ENCODE data around the gene DGKB.

DGKB gene

DNA sequence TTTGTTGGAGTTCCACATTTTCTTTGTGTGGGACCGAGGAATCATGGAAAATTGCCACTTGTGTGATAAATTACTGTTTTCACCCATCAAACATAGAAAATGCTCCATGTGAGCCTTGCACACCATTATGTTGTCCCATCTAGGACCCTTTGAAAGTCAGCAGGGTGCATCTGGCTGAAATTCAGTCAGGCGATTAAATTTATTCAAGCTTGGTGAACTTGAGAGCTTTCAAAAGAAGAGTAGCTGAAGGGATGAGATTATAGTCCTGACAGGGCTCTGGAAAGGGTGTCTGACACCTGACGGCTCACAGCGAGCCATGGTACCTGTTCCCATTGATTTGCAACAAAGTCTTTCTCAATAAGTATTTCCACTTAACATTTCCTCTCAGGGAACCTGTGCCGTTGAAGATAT, 513.4 kb downstream of the DGKB start:
- DNase-seq (ENCODE audit: low read depth in 2 of 2) = no peak

DNA sequence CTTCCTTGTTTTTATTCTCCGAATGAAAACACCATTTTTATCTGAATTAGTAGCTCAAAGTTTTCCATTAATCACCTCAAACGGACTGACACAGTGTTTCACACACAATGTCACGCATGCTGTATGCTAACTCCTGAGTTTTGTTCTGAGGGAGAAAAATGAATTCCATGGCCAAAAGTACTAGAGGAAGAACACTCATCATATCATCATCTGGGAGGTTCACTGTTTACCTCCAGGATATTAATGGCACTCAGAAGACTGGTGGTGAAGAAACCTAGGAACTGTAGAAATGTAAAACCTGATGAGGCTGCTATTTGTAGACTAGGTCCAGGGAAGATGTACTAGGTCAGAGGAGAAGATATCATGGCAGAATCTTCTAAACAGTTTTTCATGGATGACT, 517.5 kb downstream of the DGKB start:
- no peak for DNase-seq (ENCODE audit: low read depth in 2 of 2)

DNA sequence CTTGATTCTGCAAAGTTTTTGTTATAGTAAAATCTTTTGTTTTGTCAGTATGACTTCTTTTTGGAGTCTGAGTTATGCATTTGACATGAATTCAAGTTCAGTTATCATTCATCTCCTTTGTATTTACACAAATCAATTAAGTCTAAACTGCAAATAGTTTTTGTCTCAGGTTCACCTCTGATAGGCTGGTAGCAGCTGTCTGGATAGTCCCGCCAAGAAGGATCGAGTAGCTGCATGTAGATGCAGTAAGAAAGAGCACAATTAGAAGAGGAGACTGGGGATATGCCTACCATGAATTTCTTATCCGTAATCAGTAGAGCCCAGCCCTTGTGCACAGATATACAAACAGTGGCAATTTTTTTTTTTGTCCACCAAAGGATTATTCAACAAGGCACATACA, 520.6 kb downstream of the DGKB start:
- DNase-seq (ENCODE audit: low read depth in 2 of 2) = no peak

GRCh38 chr7:14381306-14381705, 521.2 kb downstream of the DGKB start:
- no peak for DNase-seq (ENCODE audit: low read depth in 2 of 2)

- DNase-seq (ENCODE audit: low read depth in 2 of 2) = no peak
Measured at GRCh38 chr7:14380881-14381280, 521.7 kb downstream of the DGKB start.

- DNase-seq (ENCODE audit: low read depth in 2 of 2) = no peak
Measured at GRCh38 chr7:14377646-14378266, 524.8 kb downstream of the DGKB start.

DNA sequence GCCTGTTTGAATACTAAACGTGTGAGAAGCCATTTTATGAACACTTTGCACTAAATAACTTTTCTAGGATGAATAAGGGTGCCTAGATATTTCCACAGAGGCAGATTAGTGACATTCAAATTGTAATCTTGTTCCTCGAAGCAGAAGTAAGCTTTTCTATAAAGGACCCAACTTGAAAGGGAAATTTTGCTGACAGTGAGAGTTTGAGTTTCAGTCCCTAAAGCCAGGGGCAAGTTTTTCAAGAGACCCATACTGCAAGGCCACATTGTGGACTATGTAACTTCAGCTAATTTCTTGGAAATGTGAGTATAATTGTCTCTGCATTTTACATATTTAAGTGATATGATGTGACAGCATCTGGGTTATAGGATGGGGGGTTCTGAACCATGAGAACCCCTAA, 525.8 kb downstream of the DGKB start:
- no peak for DNase-seq (ENCODE audit: low read depth in 2 of 2)

DNA sequence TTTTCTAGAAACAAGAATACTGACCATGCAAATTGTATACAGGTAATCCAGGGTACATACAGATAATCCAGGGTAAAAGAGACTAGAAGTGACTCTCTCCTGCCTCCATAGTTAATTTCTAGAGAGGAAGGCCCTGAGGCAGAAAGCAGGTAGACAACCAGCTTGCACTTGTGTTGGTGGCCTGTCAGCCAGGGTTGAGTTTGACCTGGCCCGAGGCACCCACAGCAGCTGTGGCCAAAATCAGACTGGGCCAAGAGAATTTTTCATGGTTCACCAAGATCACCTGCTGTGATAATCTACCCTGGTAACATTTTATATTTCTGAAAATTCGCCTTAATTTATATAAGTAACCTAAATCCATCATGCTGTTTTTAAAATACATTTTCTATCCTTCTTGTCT, 526.6 kb downstream of the DGKB start:
- DNase-seq (ENCODE audit: low read depth in 2 of 2) = no peak

DNA sequence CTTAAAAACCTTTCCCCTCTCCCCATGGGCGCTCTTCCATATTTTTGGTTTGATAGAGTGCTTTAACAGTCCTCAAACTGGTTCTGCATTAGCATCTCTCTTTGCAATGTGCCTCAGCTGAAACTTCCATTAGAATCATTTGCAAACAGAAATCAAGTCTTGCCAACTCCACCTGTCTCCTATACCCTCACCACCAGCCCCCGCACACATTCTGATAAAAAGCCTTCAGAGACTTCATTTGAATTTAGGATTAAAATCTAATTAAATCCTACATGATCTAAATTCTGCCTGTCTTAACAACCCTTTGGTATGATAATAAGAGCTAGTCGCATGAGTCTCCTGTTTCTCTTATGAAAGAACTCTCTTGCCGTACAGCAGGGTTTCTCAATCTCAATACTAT, 528.2 kb downstream of the DGKB start:
- DNase-seq (ENCODE audit: low read depth in 2 of 2) = no peak

- no peak for DNase-seq (ENCODE audit: low read depth in 2 of 2)
Measured at GRCh38 chr7:14368285-14368684, 534.3 kb downstream of the DGKB start.

- DNase-seq (ENCODE audit: low read depth in 2 of 2) = no peak
Measured at GRCh38 chr7:14351167-14351566, 551.4 kb downstream of the DGKB start.

- no peak for DNase-seq (ENCODE audit: low read depth in 2 of 2)
Measured at GRCh38 chr7:14341200-14341775, 561.3 kb downstream of the DGKB start.

DNA sequence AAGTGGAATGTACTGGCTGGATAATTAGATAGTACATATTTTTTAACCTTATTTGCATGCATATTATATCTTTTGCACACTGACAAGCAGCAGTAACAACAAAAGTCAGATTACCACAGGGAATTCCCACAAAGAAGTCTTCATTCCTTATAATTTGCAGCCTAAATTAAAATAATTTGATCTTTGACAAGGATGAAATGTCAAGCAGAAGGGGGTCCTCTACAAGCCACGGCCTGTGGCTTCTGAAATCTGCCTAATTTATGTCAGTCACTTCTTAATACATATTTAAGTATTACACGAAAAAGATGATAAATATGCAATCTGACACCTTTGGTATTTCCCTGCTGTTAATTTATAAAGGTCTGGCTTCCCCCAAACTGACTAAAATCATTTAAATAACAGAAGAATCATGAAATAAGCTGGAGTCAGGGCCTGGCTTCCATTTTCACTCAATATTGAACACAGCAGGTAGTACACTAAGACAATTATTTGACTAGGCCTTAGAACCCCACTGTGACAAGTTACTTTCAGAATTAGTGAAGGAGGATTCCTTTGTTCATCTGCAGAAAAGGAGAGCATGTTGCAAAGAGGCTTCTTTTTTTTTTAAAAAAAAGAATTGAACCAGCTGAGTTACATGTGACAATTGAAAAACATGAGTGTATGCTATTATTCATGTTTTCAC, 562.0 kb downstream of the DGKB start:
- DNase-seq (ENCODE audit: low read depth in 2 of 2) = no peak

DNA sequence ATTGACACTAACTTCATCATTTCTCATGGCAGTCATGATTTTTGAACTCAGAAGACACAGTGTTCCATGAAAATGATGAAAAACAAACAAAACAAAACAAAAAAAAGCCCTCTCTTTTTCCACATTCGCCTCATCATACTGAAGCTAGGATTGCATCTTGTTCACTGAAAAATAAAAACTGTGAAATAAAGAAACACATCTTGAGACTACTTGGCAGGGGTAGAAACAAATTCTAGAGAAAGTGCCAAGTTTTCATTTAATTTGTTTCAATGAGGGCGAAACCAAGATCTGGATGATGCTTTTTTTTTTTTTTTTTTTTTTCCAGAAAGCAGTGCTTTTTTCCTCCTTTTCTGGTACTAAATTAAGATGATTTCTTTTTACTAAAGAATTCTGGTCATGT, 562.7 kb downstream of the DGKB start:
- DNase-seq (ENCODE audit: low read depth in 2 of 2) = no peak

DNA sequence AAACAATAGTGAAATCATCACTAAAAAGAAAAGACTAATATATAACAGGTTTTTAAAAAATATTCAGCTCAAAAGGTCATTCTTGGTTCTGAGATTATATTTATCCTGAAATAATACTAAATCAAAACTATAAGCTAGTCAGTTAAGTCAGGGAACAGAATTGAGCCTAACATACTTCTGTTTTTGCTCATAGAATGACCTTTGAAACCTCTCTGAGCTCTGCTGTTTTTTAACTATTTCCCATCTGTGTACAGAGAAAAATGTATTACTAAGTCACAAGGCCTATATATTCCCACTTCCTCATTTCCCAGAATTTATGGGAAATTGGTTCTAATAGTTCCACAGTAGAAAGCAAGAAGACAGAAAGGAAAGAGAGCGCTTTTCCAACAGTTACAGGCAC, 566.3 kb downstream of the DGKB start:
- DNase-seq (ENCODE audit: low read depth in 2 of 2) = no peak

DNA sequence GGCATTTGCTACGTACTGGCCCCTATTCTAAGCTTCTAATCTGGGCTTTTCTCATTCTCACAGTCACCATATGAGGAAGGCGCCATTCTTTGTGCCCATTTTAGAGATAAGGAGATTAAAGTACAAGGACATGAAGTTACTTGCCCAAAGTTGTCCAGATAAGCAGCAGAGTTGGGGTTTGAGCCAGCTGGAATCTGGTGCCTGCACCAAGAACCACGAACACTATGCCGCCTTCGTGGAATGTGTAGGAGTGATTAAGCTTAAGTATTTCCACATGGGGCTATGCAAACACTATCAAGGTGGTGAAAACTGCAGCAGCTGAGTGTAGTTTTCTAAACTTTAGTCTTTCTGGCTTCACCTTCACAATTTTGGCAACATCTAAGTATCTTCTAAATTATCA, 570.4 kb downstream of the DGKB start:
- no peak for DNase-seq (ENCODE audit: low read depth in 2 of 2)

DNA sequence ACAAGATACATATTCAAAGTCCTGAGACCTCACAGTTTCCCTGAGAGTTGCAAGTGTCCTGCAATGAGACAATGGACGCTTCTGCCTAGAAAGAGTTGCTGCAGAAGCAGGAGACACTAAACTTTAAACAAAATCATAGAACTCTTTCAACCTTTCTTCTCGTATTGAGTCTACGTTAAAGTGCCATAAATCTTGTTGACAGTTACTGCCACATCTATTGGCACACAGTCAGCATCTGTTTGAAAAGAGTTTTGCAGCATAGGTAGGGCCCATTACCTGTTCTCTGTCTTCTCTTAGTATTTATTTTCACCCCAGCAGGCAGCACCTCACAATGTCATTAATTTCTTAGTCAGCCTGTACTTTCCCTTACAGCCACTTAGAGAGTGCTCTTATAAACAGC, 577.8 kb downstream of the DGKB start:
- no peak for DNase-seq (ENCODE audit: low read depth in 2 of 2)

DNA sequence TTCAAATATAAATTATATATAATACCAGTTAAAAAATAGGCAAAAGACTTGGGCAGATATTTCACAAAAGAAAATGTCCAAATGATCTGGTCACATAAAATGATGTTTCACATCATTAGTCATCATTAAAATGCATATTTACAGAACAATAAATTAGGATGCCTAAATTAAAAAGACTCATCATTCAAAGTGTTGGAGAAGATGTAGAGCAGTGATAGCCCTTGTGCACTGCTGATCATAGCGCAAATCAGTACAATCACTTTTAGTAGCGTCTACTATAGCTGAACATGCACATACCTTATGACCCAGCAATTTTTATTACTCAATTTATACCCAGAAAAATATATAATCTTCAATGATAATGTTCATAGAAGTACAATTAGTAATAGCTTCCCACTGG, 579.8 kb downstream of the DGKB start:
- no peak for DNase-seq (ENCODE audit: low read depth in 2 of 2)

DNA sequence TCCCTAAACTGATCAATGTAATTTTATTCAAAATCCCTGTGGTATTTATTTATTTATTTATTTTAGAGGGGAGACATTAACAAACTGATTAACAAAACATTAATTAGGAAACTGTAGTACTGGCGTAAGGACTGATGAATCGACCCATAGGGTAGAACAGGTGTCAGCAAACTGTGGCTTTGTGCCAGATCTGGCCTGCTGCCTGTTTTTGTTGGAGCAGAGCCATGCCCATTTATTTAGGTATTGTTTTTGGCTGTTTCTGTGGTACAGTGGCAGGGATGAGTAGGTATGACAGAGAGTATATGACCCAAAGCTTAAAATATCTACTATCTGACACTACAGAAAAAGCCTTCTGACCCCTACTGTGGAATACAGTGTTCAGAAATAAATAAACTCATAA, 580.6 kb downstream of the DGKB start:
- no peak for DNase-seq (ENCODE audit: low read depth in 2 of 2)

DNA sequence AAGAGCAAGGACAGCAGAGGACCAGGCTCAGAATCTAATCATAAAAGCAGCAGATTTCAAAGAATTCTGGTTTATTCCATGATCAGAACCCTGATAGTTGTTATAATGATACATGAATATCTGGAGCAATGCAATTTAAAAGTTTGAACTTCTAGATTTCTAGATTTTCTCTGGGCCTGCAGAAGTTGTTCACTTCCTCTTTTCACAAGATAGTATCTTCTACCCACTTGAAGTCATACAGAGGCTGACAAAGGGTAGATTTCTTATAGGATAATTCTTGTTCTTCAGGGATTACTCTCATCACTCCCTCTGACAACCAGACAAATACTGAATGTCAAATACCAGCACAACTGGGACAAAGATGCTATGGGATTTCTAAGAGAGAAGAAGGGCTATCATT, 593.1 kb downstream of the DGKB start:
- no peak for DNase-seq (ENCODE audit: low read depth in 2 of 2)

DNA sequence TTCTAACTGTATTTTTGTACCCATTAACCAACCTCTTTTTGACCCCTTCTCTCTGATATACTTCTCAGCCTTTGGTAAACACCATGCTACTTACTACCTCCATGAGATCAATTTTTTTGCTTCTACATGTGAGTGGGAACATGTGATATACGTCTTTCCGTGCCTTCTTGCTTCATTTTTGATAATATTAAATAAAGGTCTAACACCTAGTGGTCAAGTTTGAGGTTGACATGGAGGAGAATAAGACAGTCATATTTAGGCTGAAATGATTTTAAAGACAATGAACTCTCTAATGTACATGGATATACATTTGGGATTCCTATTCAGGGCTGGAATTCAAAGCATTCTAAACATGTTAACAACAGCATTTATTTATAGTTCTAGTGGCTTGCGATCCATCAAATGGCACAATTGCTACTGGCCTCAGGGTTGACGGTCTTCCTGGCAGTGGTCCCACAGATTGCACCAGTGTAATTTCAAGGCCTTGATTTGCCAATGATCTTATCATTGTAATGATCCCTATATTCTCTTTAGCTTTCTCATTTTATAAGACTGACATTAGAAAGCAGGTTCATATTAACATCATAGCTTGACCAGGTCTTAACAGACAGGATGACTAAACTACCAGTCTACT, 597.2 kb downstream of the DGKB start:
- DNase-seq (ENCODE audit: low read depth in 2 of 2) = no peak

- no peak for DNase-seq (ENCODE audit: low read depth in 2 of 2)
Measured at GRCh38 chr7:14303536-14303935, 599.0 kb downstream of the DGKB start.

- DNase-seq (ENCODE audit: low read depth in 2 of 2) = no peak
Measured at GRCh38 chr7:14294637-14295036, 607.9 kb downstream of the DGKB start.
